ENCODE results near the gene SH3RF2. TPM values are rescaled to one million over a fixed set of nuclear protein-coding genes. Genes with fewer than 3 reads are reported as not detected.

The SH3RF2 gene
- total RNA-seq, 2 experiments from 2014 or later, result 0.38 to 0.48 TPM

GRCh38 chr5:146039420-146039819 is 103.0 kb downstream of the SH3RF2 start:
- Mint-ChIP-seq H3K27me3 (peaks cover 11% of the 10 kb centered on the region), H3K9me3 (no peaks in the 10 kb centered on the region), H3K4me1 (peaks cover 10% of the 10 kb centered on the region), H3K36me3 (ENCODE audit: low read depth) (no peaks in the 10 kb centered on the region), H3K27ac (no peak overlapping the region), H3K4me3 (no peak overlapping the region)
- ChIA-PET POLR2A (no interaction called here), CTCF (no interaction called here)
- DNase-seq, result no peak

- H3K4me1 Mint-ChIP-seq, result peaks cover 10% of the 10 kb centered on the region
- H3K27me3 Mint-ChIP-seq, result peaks cover 14% of the 10 kb centered on the region
- no peak for DNase-seq
- H3K27ac Mint-ChIP-seq, result no peak overlapping the region
- ChIA-PET CTCF (interaction anchor here (0.7 to 1.8 kb wide), 4 partner anchors 8 to 90 kb away, joined by 3 to 9 read pairs (median 4); no protein-coding TSS in a partner anchor), POLR2A (no interaction called here)
- no peak overlapping the region for H3K4me3 Mint-ChIP-seq
- no peaks in the 10 kb centered on the region for H3K36me3 Mint-ChIP-seq (ENCODE audit: low read depth)
- no peaks in the 10 kb centered on the region for H3K9me3 Mint-ChIP-seq
Observed at GRCh38 chr5:146040527-146040926, 104.1 kb downstream of the SH3RF2 start.

- no peak for DNase-seq
- no peak overlapping the region for H3K27ac Mint-ChIP-seq
- no peak overlapping the region for H3K4me3 Mint-ChIP-seq
- H3K9me3 Mint-ChIP-seq, result no peaks in the 10 kb centered on the region
- POLR2A ChIA-PET, result no interaction called here
- H3K27me3 Mint-ChIP-seq, result peaks cover 19% of the 10 kb centered on the region
- CTCF ChIA-PET, result interaction anchor here (0.7 to 1.8 kb wide), 5 partner anchors 8 to 214 kb away, joined by 3 to 9 read pairs (median 3); no protein-coding TSS in a partner anchor
- no peaks in the 10 kb centered on the region for H3K36me3 Mint-ChIP-seq (ENCODE audit: low read depth)
- H3K4me1 Mint-ChIP-seq, result peaks cover 10% of the 10 kb centered on the region
Observed at GRCh38 chr5:146041180-146041789, 104.9 kb downstream of the SH3RF2 start.

- POLR2A ChIA-PET, result no interaction called here
- DNase-seq, result no peak
- Mint-ChIP-seq H3K4me1 (peaks cover 13% of the 10 kb centered on the region), H3K9me3 (no peaks in the 10 kb centered on the region), H3K27ac (no peak overlapping the region), H3K4me3 (no peak overlapping the region), H3K36me3 (ENCODE audit: low read depth) (no peaks in the 10 kb centered on the region), H3K27me3 (peaks cover 21% of the 10 kb centered on the region)
- CTCF ChIA-PET, result no interaction called here
Observed at GRCh38 chr5:146042628-146043279, 106.4 kb downstream of the SH3RF2 start.

GRCh38 chr5:146043722-146044121 is 107.3 kb downstream of the SH3RF2 start:
- ChIA-PET POLR2A (interaction anchor here (0.5 kb wide), 1 partner anchor 372 kb away, joined by 4 read pairs; no protein-coding TSS in a partner anchor), CTCF (no interaction called here)
- Mint-ChIP-seq H3K27me3 (peaks cover 19% of the 10 kb centered on the region), H3K36me3 (ENCODE audit: low read depth) (no peaks in the 10 kb centered on the region), H3K27ac (no peak overlapping the region), H3K4me1 (peaks cover 15% of the 10 kb centered on the region), H3K4me3 (no peak overlapping the region), H3K9me3 (no peaks in the 10 kb centered on the region)
- DNase-seq, result no peak

- Mint-ChIP-seq H3K27ac (no peak overlapping the region), H3K4me1 (peaks cover 13% of the 10 kb centered on the region), H3K9me3 (no peaks in the 10 kb centered on the region), H3K4me3 (no peak overlapping the region), H3K27me3 (peaks cover 27% of the 10 kb centered on the region), H3K36me3 (ENCODE audit: low read depth) (no peaks in the 10 kb centered on the region)
- ChIA-PET CTCF (no interaction called here), POLR2A (no interaction called here)
- DNase-seq, result no peak
Observed at GRCh38 chr5:146047396-146047795, 111.0 kb downstream of the SH3RF2 start.

GRCh38 chr5:146048994-146049703 is 112.8 kb downstream of the SH3RF2 start:
- H3K27me3 Mint-ChIP-seq, result peaks cover 31% of the 10 kb centered on the region
- H3K4me1 Mint-ChIP-seq, result peaks cover 5% of the 10 kb centered on the region
- CTCF ChIA-PET, result interaction anchor here (1.3 to 2.6 kb wide), 2 partner anchors 8 to 368 kb away, joined by 4 to 9 read pairs; no protein-coding TSS in a partner anchor
- H3K9me3 Mint-ChIP-seq, result no peaks in the 10 kb centered on the region
- H3K27ac Mint-ChIP-seq, result no peak overlapping the region
- POLR2A ChIA-PET, result no interaction called here
- no peak overlapping the region for H3K4me3 Mint-ChIP-seq
- H3K36me3 Mint-ChIP-seq (ENCODE audit: low read depth), result no peaks in the 10 kb centered on the region
- no peak for DNase-seq

GRCh38 chr5:146049704-146050026 is 113.3 kb downstream of the SH3RF2 start:
- ChIA-PET CTCF (interaction anchor here (0.9 to 2.6 kb wide), 3 partner anchors 9 to 369 kb away, joined by 3 to 9 read pairs (median 4); no protein-coding TSS in a partner anchor), POLR2A (no interaction called here)
- Mint-ChIP-seq H3K4me3 (no peak overlapping the region), H3K4me1 (peaks cover 5% of the 10 kb centered on the region), H3K9me3 (no peaks in the 10 kb centered on the region), H3K27me3 (peaks cover 32% of the 10 kb centered on the region), H3K27ac (no peak overlapping the region), H3K36me3 (ENCODE audit: low read depth) (no peaks in the 10 kb centered on the region)
- no peak for DNase-seq

GRCh38 chr5:146050086-146050485 is 113.7 kb downstream of the SH3RF2 start:
- H3K36me3 Mint-ChIP-seq (ENCODE audit: low read depth), result no peaks in the 10 kb centered on the region
- CTCF ChIA-PET, result interaction anchor here (0.9 to 2.6 kb wide), 3 partner anchors 9 to 369 kb away, joined by 3 to 9 read pairs (median 4); no protein-coding TSS in a partner anchor
- H3K27me3 Mint-ChIP-seq, result peaks cover 32% of the 10 kb centered on the region
- H3K27ac Mint-ChIP-seq, result no peak overlapping the region
- POLR2A ChIA-PET, result no interaction called here
- peaks cover 5% of the 10 kb centered on the region for H3K4me1 Mint-ChIP-seq
- H3K4me3 Mint-ChIP-seq, result no peak overlapping the region
- DNase-seq, result no peak
- no peaks in the 10 kb centered on the region for H3K9me3 Mint-ChIP-seq

GRCh38 chr5:146051678-146052077 is 115.3 kb downstream of the SH3RF2 start:
- H3K27ac Mint-ChIP-seq, result no peak overlapping the region

GRCh38 chr5:146052780-146053179 is 116.4 kb downstream of the SH3RF2 start:
- no peak overlapping the region for H3K4me3 Mint-ChIP-seq
- no peaks in the 10 kb centered on the region for H3K9me3 Mint-ChIP-seq
- H3K27me3 Mint-ChIP-seq, result peaks cover 32% of the 10 kb centered on the region
- ChIA-PET CTCF (interaction anchor here (1.6 kb wide), 1 partner anchor 78 kb away, joined by 6 read pairs; no protein-coding TSS in a partner anchor), POLR2A (no interaction called here)
- no peaks in the 10 kb centered on the region for H3K36me3 Mint-ChIP-seq (ENCODE audit: low read depth)
- H3K4me1 Mint-ChIP-seq, result peaks cover 1% of the 10 kb centered on the region
- no peak overlapping the region for H3K27ac Mint-ChIP-seq
- no peak for DNase-seq

More at GRCh38 chr5:146051678-146052077, 115.3 kb downstream of the SH3RF2 start:
- Mint-ChIP-seq H3K9me3 (no peaks in the 10 kb centered on the region), H3K4me1 (peaks cover 5% of the 10 kb centered on the region), H3K4me3 (no peak overlapping the region), H3K36me3 (ENCODE audit: low read depth) (no peaks in the 10 kb centered on the region), H3K27me3 (peaks cover 32% of the 10 kb centered on the region)
- DNase-seq, result no peak
- ChIA-PET CTCF (interaction anchor here (2.6 kb wide), 1 partner anchor 11 kb away, joined by 9 read pairs; no protein-coding TSS in a partner anchor), POLR2A (no interaction called here)

- Mint-ChIP-seq H3K27me3 (peaks cover 36% of the 10 kb centered on the region), H3K4me3 (no peak overlapping the region), H3K36me3 (ENCODE audit: low read depth) (no peaks in the 10 kb centered on the region), H3K4me1 (no peaks in the 10 kb centered on the region), H3K9me3 (no peaks in the 10 kb centered on the region), H3K27ac (no peak overlapping the region)
- no peak for DNase-seq
- ChIA-PET POLR2A (no interaction called here), CTCF (no interaction called here)
Observed at GRCh38 chr5:146055432-146055831, 119.1 kb downstream of the SH3RF2 start.

- ChIA-PET POLR2A (no interaction called here), CTCF (no interaction called here)
- Mint-ChIP-seq H3K27ac (no peak overlapping the region), H3K36me3 (ENCODE audit: low read depth) (no peaks in the 10 kb centered on the region), H3K9me3 (no peaks in the 10 kb centered on the region), H3K4me3 (no peak overlapping the region), H3K27me3 (peaks cover 17% of the 10 kb centered on the region), H3K4me1 (no peaks in the 10 kb centered on the region)
- DNase-seq, result no peak
Observed at GRCh38 chr5:146059460-146060220, 123.3 kb downstream of the SH3RF2 start.

Measured in activated CD4-positive, alpha-beta memory T cell treated with anti-CD3 and anti-CD28 coated beads, Interleukin-2, amount 10 ng/mL, durations not matched to agents 7 days and 5 days (primary cell).